Stomach (tissue), 4 donors: ENCODE data around the gene ATF7.
"Not testable (repeated sequence)": the region's sequence is repeated elsewhere in the genome, so short reads cannot be mapped to it uniquely, and the experiment has no call there.

Experiments
- CTCF ChIP-seq, 7 experiments: fragments of 450-650 bp in 4 of 7; fragments of 200-600 bp in 3 of 7; sonication (generic) in 3 of 7; IDR thresholded peaks; one replicate each; pipeline ENCODE4 v1.5.1; 2016 to 2019; ENCODE audit warnings: antibody characterized with exemption in 7 of 7, control low read depth in 2 of 7, mild to moderate bottlenecking in 1 of 7
- EP300 ChIP-seq: sonication (generic); formaldehyde crosslinking; IDR thresholded peaks from one replicate; pipeline ENCODE4 v1.6.1; 2017; ENCODE audit warnings: antibody characterized with exemption
- POLR2A ChIP-seq, 4 donors: fragments of 450-650 bp; IDR thresholded peaks; one replicate each; pipeline ENCODE4 v1.6.1; 2016; ENCODE audit warnings: antibody characterized with exemption in 4 of 4, control low read depth in 2 of 4, mild to moderate bottlenecking in 1 of 4, moderate library complexity in 1 of 4
- POLR2AphosphoS5 ChIP-seq, 3 donors: sonication (generic); formaldehyde crosslinking; IDR thresholded peaks; one replicate each; pipeline ENCODE4 v1.6.1; 2016; ENCODE audit warnings: antibody characterized with exemption in 3 of 3

- TF ChIP-seq CTCF (IDR thresholded peaks at IDR 0.05); POLR2AphosphoS5 (IDR thresholded peaks at IDR 0.05); POLR2A (IDR thresholded peaks at IDR 0.05); EP300: not testable (repeated sequence)
Measured at GRCh38 chr12:53598971-53599370, 27.2 kb downstream of the ATF7 start.
